GM10266 (cell line): ENCODE results near the gene PSME3IP1.

Source experiments
- DNase-seq: peaks from one replicate; pipeline ENCODE4 v3.0.0; 2012; ENCODE audit errors: extremely low spot score
- CTCF ChIP-seq: IDR thresholded peaks from 2 replicates; pipeline ENCODE4 v1.5.1; 2012; ENCODE audit warnings: mild to moderate bottlenecking, low read depth; ENCODE audit not compliant: control insufficient read depth, insufficient read depth; ENCODE audit errors: missing control alignments

Gene PSME3IP1

DNA sequence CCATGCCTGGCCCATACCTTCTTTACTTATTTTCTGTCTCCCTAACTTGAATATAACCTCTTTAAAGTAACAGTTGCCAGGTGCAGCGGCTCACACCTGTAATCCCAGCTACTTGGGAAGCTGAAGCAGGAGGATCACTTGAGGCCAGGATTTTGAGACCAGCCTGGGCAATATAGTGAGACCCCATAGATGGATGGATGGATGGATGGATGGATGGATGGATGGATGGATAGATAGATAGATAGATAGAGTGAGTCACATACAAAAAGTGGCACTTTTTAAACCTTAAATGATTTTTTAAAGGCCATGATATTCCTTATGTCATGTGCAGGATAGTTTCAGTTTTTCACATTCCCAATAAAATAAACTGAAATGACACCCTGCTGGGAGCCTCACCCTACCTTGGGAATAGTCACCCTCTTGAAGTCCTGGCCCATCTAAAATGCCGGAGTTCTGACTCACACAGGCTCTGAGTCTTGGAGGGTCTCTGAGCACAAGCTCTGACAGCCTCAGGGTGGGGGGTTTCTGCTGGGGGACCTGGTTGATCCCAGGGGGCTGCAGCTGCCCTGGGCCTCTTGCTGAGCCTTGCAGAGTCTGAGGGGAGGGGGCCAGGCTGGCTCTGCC is 67.3 kb downstream of the PSME3IP1 start:
- no peak for DNase-seq
- TF ChIP-seq CTCF = no peak

- no peak for TF ChIP-seq CTCF
- DNase-seq = no peak
These were observed 70.2 kb downstream of the PSME3IP1 start for GRCh38 chr16:57115514-57116182.

DNA sequence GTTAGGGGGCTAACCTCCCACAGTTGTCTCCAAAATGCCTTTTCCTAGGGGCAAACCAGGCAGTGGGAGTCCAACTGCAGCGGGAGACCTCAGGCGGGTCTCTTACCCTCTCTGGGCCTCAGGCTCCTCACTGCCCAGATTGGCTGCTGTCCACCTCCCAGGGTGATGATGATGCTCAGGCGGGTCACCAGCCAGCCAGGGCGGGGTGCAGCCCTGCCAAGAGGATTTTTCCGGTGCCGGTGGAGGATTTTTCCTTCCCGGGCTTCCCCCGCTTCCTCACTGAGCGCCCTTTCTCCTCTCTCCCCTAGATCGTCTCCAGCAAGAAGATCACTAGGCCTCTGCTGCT is 70.7 kb downstream of the PSME3IP1 start:
- TF ChIP-seq CTCF = no peak
- DNase-seq = no peak

DNA sequence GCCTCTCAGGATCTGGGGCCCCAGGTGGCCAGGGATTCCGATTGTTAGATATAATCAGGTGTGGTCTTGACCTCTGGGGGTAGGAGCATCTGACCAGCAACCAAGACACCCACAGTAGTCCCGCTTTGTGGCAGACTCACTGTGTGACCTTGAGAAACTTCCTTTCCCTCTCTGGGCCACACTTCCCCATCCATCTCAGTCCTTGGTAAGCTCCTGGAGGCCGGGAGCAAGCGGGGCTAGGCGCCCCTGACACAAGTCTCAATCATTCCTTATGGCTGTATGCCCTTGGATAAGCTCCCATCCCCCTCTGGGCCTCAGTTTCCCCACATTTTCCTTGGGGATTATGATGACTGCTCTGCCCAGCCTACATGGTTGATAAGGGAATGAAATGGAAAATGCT is 72.2 kb downstream of the PSME3IP1 start:
- no peak for DNase-seq
- TF ChIP-seq CTCF = no peak

- no peak for TF ChIP-seq CTCF
- DNase-seq = no peak
These were observed 72.8 kb downstream of the PSME3IP1 start for GRCh38 chr16:57113042-57113453.

GRCh38 chr16:57112403-57113041 is 73.3 kb downstream of the PSME3IP1 start:
- DNase-seq = no peak
- TF ChIP-seq CTCF = no peak

- DNase-seq = no peak
- TF ChIP-seq CTCF = no peak
These were observed 74.4 kb downstream of the PSME3IP1 start for GRCh38 chr16:57111420-57111819.
